SK-N-SH (cell line): ENCODE results near the gene SPDYC. TPM values are rescaled to one million over a fixed set of nuclear protein-coding genes. Genes with fewer than 3 reads are reported as not detected.

Experiments used
- CTCF ChIA-PET: fragments of 300-600, 350-600 bp; formaldehyde crosslinking; extraction: SDS; loops from one replicate; lab custom pipeline; 2021; lab: Yijun Ruan, JAX
- POLR2A ChIA-PET: fragments of 350-600 bp; sonication (Branson Sonifier 250); formaldehyde crosslinking; extraction: SDS; loops from one replicate; lab custom pipeline; 2020; ENCODE audit warnings: antibody characterized with exemption, inconsistent platforms; lab: Yijun Ruan, JAX
- DNase-seq: peaks from one replicate; pipeline ENCODE4 v3.0.0; 2012
- H2AFZ ChIP-seq: fragments of 200-600 bp; sonication (generic); 2 replicates; pipeline ENCODE4 v1.8.1; 2016; ENCODE audit warnings: antibody characterized with exemption, mild to moderate bottlenecking, low read depth
- H3F3A ChIP-seq: fragments of 200-600 bp; sonication (generic); replicated peaks from 2 replicates; pipeline ENCODE3; 2016; ENCODE audit warnings: antibody characterized with exemption, mild to moderate bottlenecking; ENCODE audit not compliant: insufficient read depth
- H3K27ac ChIP-seq, 2 experiments: fragments of 200-500 bp in 1 of 2; fragments of 200-600 bp in 1 of 2; sonication (Bioruptor generic) in 1 of 2; sonication (generic), shearing (Covaris generic) in 1 of 2; 2 replicates each; pipeline versions ENCODE4 v1.5.1 to v1.6.1; 2014 to 2016; ENCODE audit warnings: low read depth in 2 of 2, inconsistent platforms in 1 of 2, low read length in 1 of 2, mild to moderate bottlenecking in 1 of 2, mixed read lengths in 1 of 2
- H3K27me3 ChIP-seq: fragments of 200-600 bp; sonication (generic), shearing (Covaris generic); 2 replicates; pipeline ENCODE4 v1.6.1; 2016; ENCODE audit warnings: mixed run types; ENCODE audit not compliant: insufficient read depth
- H3K36me3 ChIP-seq, 2 experiments: fragments of 200-500 bp in 1 of 2; fragments of 200-600 bp in 1 of 2; sonication (Bioruptor generic) in 1 of 2; sonication (generic) in 1 of 2; replicated peaks in 1 of 2; 2 replicates each; pipeline versions ENCODE3 to v1.5.1; 2014 to 2016; ENCODE audit warnings: low read length in 1 of 2, mild to moderate bottlenecking in 1 of 2; ENCODE audit not compliant: insufficient read depth in 2 of 2, control insufficient read depth in 1 of 2
- H3K4me1 ChIP-seq, 2 experiments: fragments of 200-500 bp in 1 of 2; fragments of 200-600 bp in 1 of 2; sonication (Bioruptor generic) in 1 of 2; sonication (generic), shearing (Covaris generic) in 1 of 2; 2 replicates each; pipeline versions ENCODE4 v1.5.1 to v1.6.1; 2014 to 2016; ENCODE audit warnings: low read depth in 1 of 2, low read length in 1 of 2, mixed run types in 1 of 2; ENCODE audit not compliant: insufficient read depth in 2 of 2, control insufficient read depth in 1 of 2
- H3K4me2 ChIP-seq: fragments of 200-600 bp; sonication (generic), shearing (Covaris generic); 2 replicates; pipeline ENCODE4 v1.6.1; 2017; ENCODE audit warnings: mixed run types
- H3K4me3 ChIP-seq, 2 experiments: fragments of 200-500 bp in 1 of 2; fragments of 200-600 bp in 1 of 2; sonication (Bioruptor generic) in 1 of 2; sonication (generic), shearing (Covaris generic) in 1 of 2; 2 replicates each; pipeline versions ENCODE4 v1.5.1 to v1.8.1; 2014 to 2016; ENCODE audit warnings: low read depth in 2 of 2, inconsistent platforms in 1 of 2, low read length in 1 of 2, mild to moderate bottlenecking in 1 of 2, mixed read lengths in 1 of 2, moderate library complexity in 1 of 2
- H3K79me2 ChIP-seq: fragments of 200-600 bp; sonication (generic); 2 replicates; pipeline ENCODE4 v1.8.1; 2017; ENCODE audit warnings: mild to moderate bottlenecking; ENCODE audit not compliant: insufficient read depth
- H3K9ac ChIP-seq: fragments of 200-600 bp; sonication (generic); 2 replicates; pipeline ENCODE4 v1.6.1; 2017; ENCODE audit warnings: mixed run types
- H3K9me2 ChIP-seq: fragments of 200-600 bp; sonication (generic); 2 replicates; pipeline ENCODE4 v1.6.1; 2017; ENCODE audit warnings: mixed run types
- H3K9me3 ChIP-seq: fragments of 200-600 bp; sonication (generic); 2 replicates; pipeline ENCODE4 v1.6.1; 2017; ENCODE audit warnings: mixed run types, mild to moderate bottlenecking, moderate library complexity
- H4K20me1 ChIP-seq: fragments of 200-600 bp; sonication (generic); 2 replicates; pipeline ENCODE4 v1.6.1; 2017; ENCODE audit warnings: mild to moderate bottlenecking, mixed run types; ENCODE audit not compliant: insufficient read depth
- CHD2 ChIP-seq: fragments of 150-350 bp; IDR thresholded peaks from 2 replicates; pipeline ENCODE4 v1.6.1; 2018; ENCODE audit warnings: low read length; ENCODE audit not compliant: partially characterized antibody
- ELF1 ChIP-seq: IDR thresholded peaks from 2 replicates; pipeline ENCODE4 v1.4.0; 2012
- REST ChIP-seq: IDR thresholded peaks from 2 replicates; pipeline ENCODE4 v1.6.1; 2012; ENCODE audit warnings: mild to moderate bottlenecking, low read depth, low read length, moderate library complexity
- TCF12 ChIP-seq: IDR thresholded peaks from 2 replicates; pipeline ENCODE4 v1.4.0; 2012
- ZBTB33 ChIP-seq: IDR thresholded peaks from 2 replicates; pipeline ENCODE4 v1.4.0; 2012; ENCODE audit warnings: low read depth, borderline replicate concordance
- WGBS: methylation state at CpG from one replicate; pipeline ENCODE4 v1.1.6; 2017; ENCODE audit warnings: low lambda C conversion rate; 5-methylcytosine and 5-hydroxymethylcytosine counted together
- polyA plus RNA-seq, 3 experiments: library from polyadenylated mRNA; depleted of rRNA; stranded (reverse); fragments of >200 nt; gene quantifications; 2 replicates each; pipeline ENCODE4 v1.2.3, GENCODE V29; 2012
- TF ChIP-seq, protein P1 (sequence below): IDR thresholded peaks from 2 replicates; pipeline ENCODE4; 2012

The SPDYC gene
- polyA plus RNA-seq, 1 of the 3 experiments (the other 2 are of a cell fraction), result not detected

DNA sequence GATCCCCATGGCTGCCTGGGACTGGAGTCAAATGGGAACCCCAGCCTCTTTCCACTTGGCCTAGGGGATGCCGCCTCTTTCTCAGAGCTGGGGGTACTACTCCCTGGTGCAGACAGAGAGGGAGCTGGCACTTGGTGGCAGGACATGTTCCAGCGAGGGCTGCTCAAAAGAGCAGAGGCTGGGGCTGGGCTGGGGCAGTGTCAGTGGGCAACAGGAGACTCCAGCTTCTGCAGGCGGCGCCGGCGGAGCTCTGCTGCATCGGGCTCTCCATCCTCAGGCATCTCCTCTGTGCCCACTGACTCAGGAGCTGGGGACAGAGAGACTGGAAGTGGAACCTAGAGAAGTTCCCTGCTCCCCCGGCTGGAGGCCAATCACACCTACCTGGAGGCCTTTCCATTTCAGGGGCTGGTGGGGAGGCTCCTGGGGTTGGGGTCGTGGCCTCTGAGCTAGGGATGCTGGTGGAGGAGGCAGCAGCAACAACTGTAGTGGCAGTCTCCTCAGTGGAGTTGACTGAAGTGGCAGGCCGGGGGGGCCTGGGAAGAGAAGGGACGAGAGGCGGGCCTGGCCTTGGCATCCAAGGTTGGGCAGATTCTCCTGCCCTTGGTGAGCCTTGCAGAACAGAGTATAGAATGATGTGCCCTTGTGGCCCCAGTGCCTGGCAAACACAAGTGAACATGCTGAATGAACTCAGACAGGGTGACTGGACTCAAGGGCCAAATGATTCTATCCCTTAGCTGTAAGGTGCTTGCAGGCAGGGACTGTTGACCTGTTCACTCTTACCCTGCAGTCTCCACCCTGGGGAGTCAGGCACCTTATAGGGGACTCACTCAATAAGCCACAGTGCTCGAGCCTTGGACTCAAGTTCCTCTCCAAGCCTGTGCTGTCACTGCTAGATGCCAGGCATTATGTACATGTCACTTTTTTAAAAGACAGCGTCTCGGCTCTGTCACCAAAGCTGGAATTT, 41.6 kb upstream of the SPDYC start:
- H3K79me2 ChIP-seq, result peaks cover 38% of the 10 kb centered on the region
- 95% methylated on average over 6 of the region's 15 CpGs for WGBS
- H3K27ac ChIP-seq, result no peak overlapping the region
- no peaks in the 10 kb centered on the region for H3K9me2 ChIP-seq
- peaks cover 10% of the 10 kb centered on the region for H3F3A ChIP-seq
- H3K9ac ChIP-seq, result no peak overlapping the region
- H3K4me1 ChIP-seq, result peaks cover 0 to 15% of the 10 kb centered on the region in 2 experiments; a peak in 2 of 4 replicates
- H3K4me2 ChIP-seq, result no peak overlapping the region
- no peak for DNase-seq
- H4K20me1 ChIP-seq, result no peaks in the 10 kb centered on the region; the same call in 1 of the 2 replicates
- no peak overlapping the region for H3K4me3 ChIP-seq
- H3K36me3 ChIP-seq, result peaks cover 25 to 77% of the 10 kb centered on the region in 2 experiments
- no peak overlapping the region for H2AFZ ChIP-seq
- H3K27me3 ChIP-seq, result no peaks in the 10 kb centered on the region
- no peaks in the 10 kb centered on the region for H3K9me3 ChIP-seq
- POLR2A ChIA-PET, result interaction anchor here (0.5 to 1.6 kb wide), 4 partner anchors 16 to 572 kb away, joined by 4 to 5 read pairs (median 4); no protein-coding TSS in a partner anchor
- CTCF ChIA-PET, result interaction anchor here (1.7 to 4.3 kb wide), 3 partner anchors 11 to 18 kb away, joined by 7 to 22 read pairs (median 10); partner anchors contain the start of genes TM7SF2 and ZNHIT2
- TF ChIP-seq REST (no peak), ELF1 (no peak), ZBTB33 (no peak), TCF12 (no peak), CHD2 (no peak)
- TF ChIP-seq, protein P1, sequence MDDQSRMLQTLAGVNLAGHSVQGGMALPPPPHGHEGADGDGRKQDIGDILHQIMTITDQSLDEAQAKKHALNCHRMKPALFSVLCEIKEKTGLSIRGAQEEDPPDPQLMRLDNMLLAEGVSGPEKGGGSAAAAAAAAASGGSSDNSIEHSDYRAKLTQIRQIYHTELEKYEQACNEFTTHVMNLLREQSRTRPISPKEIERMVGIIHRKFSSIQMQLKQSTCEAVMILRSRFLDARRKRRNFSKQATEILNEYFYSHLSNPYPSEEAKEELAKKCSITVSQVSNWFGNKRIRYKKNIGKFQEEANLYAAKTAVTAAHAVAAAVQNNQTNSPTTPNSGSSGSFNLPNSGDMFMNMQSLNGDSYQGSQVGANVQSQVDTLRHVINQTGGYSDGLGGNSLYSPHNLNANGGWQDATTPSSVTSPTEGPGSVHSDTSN, result no peak
